ENCODE measurements around the gene C16orf87.

Gene C16orf87

GRCh38 chr16:46782320-46782719 lies 48.7 kb downstream of the C16orf87 start:
- Histone ChIP-seq H3K4me3 (ENCODE audit: extremely low read depth, insufficient read depth, low read length, poor library complexity, severe bottlenecking) (no peak overlapping the region), H3K4me1 (ENCODE audit: control insufficient read depth, insufficient read depth, low read length, poor library complexity, severe bottlenecking) (peaks cover 28% of the 10 kb centered on the region)
- 100% methylated on average over 1 of the region's 2 CpGs; no CpG with 5 or more reads in 1 of the 2 experiments for WGBS, 2 experiments (ENCODE audit: insufficient coverage in 2 of 2)

GRCh38 chr16:46777804-46778203 lies 53.2 kb downstream of the C16orf87 start:
- no peaks in the 10 kb centered on the region for H3K4me1 ChIP-seq (ENCODE audit: control insufficient read depth, insufficient read depth, low read length, poor library complexity, severe bottlenecking)
- 90% methylated on average over 8 to 10 of the region's 12 CpGs for WGBS, 2 experiments (ENCODE audit: insufficient coverage in 2 of 2)
- no peaks in the 10 kb centered on the region for H3K36me3 ChIP-seq (ENCODE audit: control insufficient read depth, insufficient read depth, low read length)
- H3K4me3 ChIP-seq (ENCODE audit: extremely low read depth, insufficient read depth, low read length, poor library complexity, severe bottlenecking) = no peak overlapping the region
- H3K9me3 ChIP-seq (ENCODE audit: control insufficient read depth, low read length) = peaks cover 10% of the 10 kb centered on the region
- H3K27ac ChIP-seq (ENCODE audit: low read depth, low read length, severe bottlenecking) = no peak overlapping the region

More at GRCh38 chr16:46782320-46782719, 48.7 kb downstream of the C16orf87 start:
- H3K9me3 ChIP-seq (ENCODE audit: control insufficient read depth, low read length) = peaks cover 15% of the 10 kb centered on the region
- no peak overlapping the region for H3K27ac ChIP-seq (ENCODE audit: low read depth, low read length, severe bottlenecking)
- H3K36me3 ChIP-seq (ENCODE audit: control insufficient read depth, insufficient read depth, low read length) = no peaks in the 10 kb centered on the region

- H3K27ac ChIP-seq (ENCODE audit: low read depth, low read length, severe bottlenecking) = no peak overlapping the region
- no peaks in the 10 kb centered on the region for H3K36me3 ChIP-seq (ENCODE audit: control insufficient read depth, insufficient read depth, low read length)
- H3K9me3 ChIP-seq (ENCODE audit: control insufficient read depth, low read length) = peaks cover 10% of the 10 kb centered on the region
- no peaks in the 10 kb centered on the region for H3K4me1 ChIP-seq (ENCODE audit: control insufficient read depth, insufficient read depth, low read length, poor library complexity, severe bottlenecking)
- 91 to 96% methylated on average over 2 of the region's 4 CpGs for WGBS, 2 experiments (ENCODE audit: insufficient coverage in 2 of 2)
- H3K4me3 ChIP-seq (ENCODE audit: extremely low read depth, insufficient read depth, low read length, poor library complexity, severe bottlenecking) = no peak overlapping the region
These were observed 55.8 kb downstream of the C16orf87 start for GRCh38 chr16:46775214-46775613.

GRCh38 chr16:46774743-46775177 lies 56.2 kb downstream of the C16orf87 start:
- H3K4me1 ChIP-seq (ENCODE audit: control insufficient read depth, insufficient read depth, low read length, poor library complexity, severe bottlenecking) = no peaks in the 10 kb centered on the region
- 86 to 100% methylated on average over 1 of the region's 3 CpGs for WGBS, 2 experiments (ENCODE audit: insufficient coverage in 2 of 2)
- H3K27ac ChIP-seq (ENCODE audit: low read depth, low read length, severe bottlenecking) = no peak overlapping the region
- H3K9me3 ChIP-seq (ENCODE audit: control insufficient read depth, low read length) = peaks cover 10% of the 10 kb centered on the region
- H3K4me3 ChIP-seq (ENCODE audit: extremely low read depth, insufficient read depth, low read length, poor library complexity, severe bottlenecking) = no peak overlapping the region
- H3K36me3 ChIP-seq (ENCODE audit: control insufficient read depth, insufficient read depth, low read length) = no peaks in the 10 kb centered on the region

GRCh38 chr16:46772463-46772862 lies 58.5 kb downstream of the C16orf87 start:
- Histone ChIP-seq H3K4me3 (ENCODE audit: extremely low read depth, insufficient read depth, low read length, poor library complexity, severe bottlenecking) (no peak overlapping the region), H3K4me1 (ENCODE audit: control insufficient read depth, insufficient read depth, low read length, poor library complexity, severe bottlenecking) (no peaks in the 10 kb centered on the region)
- 100% methylated on average over 2 to 3 of the region's 4 CpGs for WGBS, 2 experiments (ENCODE audit: insufficient coverage in 2 of 2)

GRCh38 chr16:46768809-46769208 lies 62.2 kb downstream of the C16orf87 start:
- no peaks in the 10 kb centered on the region for H3K36me3 ChIP-seq (ENCODE audit: control insufficient read depth, insufficient read depth, low read length)
- WGBS, 2 experiments (ENCODE audit: insufficient coverage in 2 of 2) = 84 to 89% methylated on average over 6 to 7 of the region's 8 CpGs
- H3K27ac ChIP-seq (ENCODE audit: low read depth, low read length, severe bottlenecking) = no peak overlapping the region

More at GRCh38 chr16:46772463-46772862, 58.5 kb downstream of the C16orf87 start:
- Histone ChIP-seq H3K27ac (ENCODE audit: low read depth, low read length, severe bottlenecking) (no peak overlapping the region), H3K36me3 (ENCODE audit: control insufficient read depth, insufficient read depth, low read length) (no peaks in the 10 kb centered on the region), H3K9me3 (ENCODE audit: control insufficient read depth, low read length) (no peaks in the 10 kb centered on the region)

GRCh38 chr16:46765050-46765449 lies 65.9 kb downstream of the C16orf87 start:
- H3K36me3 ChIP-seq (ENCODE audit: control insufficient read depth, insufficient read depth, low read length) = no peaks in the 10 kb centered on the region
- no peaks in the 10 kb centered on the region for H3K9me3 ChIP-seq (ENCODE audit: control insufficient read depth, low read length)
- H3K4me1 ChIP-seq (ENCODE audit: control insufficient read depth, insufficient read depth, low read length, poor library complexity, severe bottlenecking) = no peaks in the 10 kb centered on the region
- no peak overlapping the region for H3K27ac ChIP-seq (ENCODE audit: low read depth, low read length, severe bottlenecking)
- no peak overlapping the region for H3K4me3 ChIP-seq (ENCODE audit: extremely low read depth, insufficient read depth, low read length, poor library complexity, severe bottlenecking)
- 87 to 93% methylated on average over 5 to 6 of the region's 7 CpGs for WGBS, 2 experiments (ENCODE audit: insufficient coverage in 2 of 2)

More at GRCh38 chr16:46768809-46769208, 62.2 kb downstream of the C16orf87 start:
- no peaks in the 10 kb centered on the region for H3K4me1 ChIP-seq (ENCODE audit: control insufficient read depth, insufficient read depth, low read length, poor library complexity, severe bottlenecking)
- no peaks in the 10 kb centered on the region for H3K9me3 ChIP-seq (ENCODE audit: control insufficient read depth, low read length)
- no peak overlapping the region for H3K4me3 ChIP-seq (ENCODE audit: extremely low read depth, insufficient read depth, low read length, poor library complexity, severe bottlenecking)

- Histone ChIP-seq H3K4me3 (ENCODE audit: extremely low read depth, insufficient read depth, low read length, poor library complexity, severe bottlenecking) (no peak overlapping the region), H3K36me3 (ENCODE audit: control insufficient read depth, insufficient read depth, low read length) (no peaks in the 10 kb centered on the region), H3K27ac (ENCODE audit: low read depth, low read length, severe bottlenecking) (no peak overlapping the region), H3K4me1 (ENCODE audit: control insufficient read depth, insufficient read depth, low read length, poor library complexity, severe bottlenecking) (no peaks in the 10 kb centered on the region), H3K9me3 (ENCODE audit: control insufficient read depth, low read length) (no peaks in the 10 kb centered on the region)
- 84 to 91% methylated on average over 10 to 11 of the region's 12 CpGs for WGBS, 2 experiments (ENCODE audit: insufficient coverage in 2 of 2)
These were observed 67.8 kb downstream of the C16orf87 start for GRCh38 chr16:46763147-46763546.

GRCh38 chr16:46762583-46762982 lies 68.4 kb downstream of the C16orf87 start:
- Histone ChIP-seq H3K9me3 (ENCODE audit: control insufficient read depth, low read length) (no peaks in the 10 kb centered on the region), H3K27ac (ENCODE audit: low read depth, low read length, severe bottlenecking) (no peak overlapping the region), H3K36me3 (ENCODE audit: control insufficient read depth, insufficient read depth, low read length) (no peaks in the 10 kb centered on the region), H3K4me3 (ENCODE audit: extremely low read depth, insufficient read depth, low read length, poor library complexity, severe bottlenecking) (no peak overlapping the region), H3K4me1 (ENCODE audit: control insufficient read depth, insufficient read depth, low read length, poor library complexity, severe bottlenecking) (peaks cover 5% of the 10 kb centered on the region)
- 87 to 90% methylated on average over 2 of the region's 3 CpGs for WGBS, 2 experiments (ENCODE audit: insufficient coverage in 2 of 2)

GRCh38 chr16:46759309-46759708 lies 71.7 kb downstream of the C16orf87 start:
- H3K36me3 ChIP-seq (ENCODE audit: control insufficient read depth, insufficient read depth, low read length) = no peaks in the 10 kb centered on the region
- H3K4me1 ChIP-seq (ENCODE audit: control insufficient read depth, insufficient read depth, low read length, poor library complexity, severe bottlenecking) = peaks cover 16% of the 10 kb centered on the region
- H3K4me3 ChIP-seq (ENCODE audit: extremely low read depth, insufficient read depth, low read length, poor library complexity, severe bottlenecking) = no peak overlapping the region
- H3K27ac ChIP-seq (ENCODE audit: low read depth, low read length, severe bottlenecking) = no peak overlapping the region
- H3K9me3 ChIP-seq (ENCODE audit: control insufficient read depth, low read length) = no peaks in the 10 kb centered on the region
- 95 to 96% methylated on average over 4 of the region's 5 CpGs for WGBS, 2 experiments (ENCODE audit: insufficient coverage in 2 of 2)

- H3K27ac ChIP-seq (ENCODE audit: low read depth, low read length, severe bottlenecking) = peak overlapping the region; percentile 81
- no peaks in the 10 kb centered on the region for H3K9me3 ChIP-seq (ENCODE audit: control insufficient read depth, low read length)
- WGBS, 2 experiments (ENCODE audit: insufficient coverage in 2 of 2) = 69 to 74% methylated on average over 16 to 17 of the region's 21 CpGs
- peaks cover 21% of the 10 kb centered on the region for H3K4me1 ChIP-seq (ENCODE audit: control insufficient read depth, insufficient read depth, low read length, poor library complexity, severe bottlenecking)
- H3K4me3 ChIP-seq (ENCODE audit: extremely low read depth, insufficient read depth, low read length, poor library complexity, severe bottlenecking) = no peak overlapping the region
- H3K36me3 ChIP-seq (ENCODE audit: control insufficient read depth, insufficient read depth, low read length) = no peaks in the 10 kb centered on the region
These were observed 73.5 kb downstream of the C16orf87 start for GRCh38 chr16:46757339-46758050.
